Activated T-helper 1 cell treated with anti-CD3 and anti-CD28 coated beads, Interleukin-2, amount 50 U/mL, for 16 hours (primary cell): ENCODE data around the gene PTPRF.

ENCODE experiments used
- DNase-seq, 2 donors: peaks; one replicate each; pipeline ENCODE4 v3.0.0-alpha.2; 2020; ENCODE audit warnings: low read depth in 1 of 2, low spot score in 1 of 2

Gene PTPRF

DNA sequence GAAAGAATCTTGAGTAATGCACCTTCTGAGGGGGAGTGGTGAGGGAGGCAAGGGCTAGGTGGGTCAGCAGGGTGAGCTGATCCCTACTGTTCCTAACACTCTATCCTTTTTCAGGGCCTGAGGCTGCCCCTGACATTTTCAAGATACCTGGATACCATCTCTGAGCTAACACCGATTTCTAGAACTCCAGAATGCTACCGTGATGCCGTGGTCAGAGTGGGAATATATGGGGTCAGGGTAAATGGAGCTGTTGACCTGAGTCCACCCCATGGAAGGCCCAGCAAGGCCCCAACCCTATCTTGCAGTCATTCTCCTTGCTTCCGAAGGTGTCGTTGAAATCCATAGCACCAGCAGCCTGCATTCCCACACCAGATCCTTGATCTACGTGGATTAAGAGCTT lies 18.0 kb upstream of the PTPRF start:
- no peak for DNase-seq

DNA sequence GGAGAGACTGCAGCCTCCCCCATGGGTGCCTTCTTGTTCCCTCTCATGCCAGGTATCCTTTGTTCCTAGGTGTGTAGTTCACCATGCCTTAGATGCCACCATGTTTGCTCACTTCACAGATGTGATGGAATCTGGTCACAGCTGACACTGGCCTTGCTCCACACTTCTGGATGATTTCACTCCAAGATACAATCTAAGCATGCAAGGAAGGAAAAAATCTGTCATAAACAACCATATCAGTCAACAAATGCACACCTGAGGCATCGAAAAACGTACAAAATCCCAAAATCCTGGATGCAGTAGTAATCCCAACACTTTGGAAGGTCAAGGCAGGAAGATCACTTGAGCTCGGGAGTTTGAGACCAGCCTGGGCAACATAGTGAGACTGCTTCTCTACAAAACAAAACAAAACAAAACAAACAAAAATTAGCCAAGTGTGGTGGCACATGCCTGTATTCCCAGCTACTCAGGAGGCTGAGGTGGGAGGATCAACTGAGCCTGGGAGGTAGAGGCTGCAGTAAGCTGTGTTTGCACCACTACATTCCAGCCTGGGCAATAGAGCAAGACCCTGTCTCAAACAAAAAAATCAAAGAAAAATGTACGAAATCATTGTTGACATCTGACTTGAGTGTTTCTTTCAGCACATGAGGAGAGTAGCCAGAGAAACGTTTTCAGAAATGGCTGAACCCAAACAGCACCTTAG lies 17.1 kb upstream of the PTPRF start:
- no peak for DNase-seq

DNA sequence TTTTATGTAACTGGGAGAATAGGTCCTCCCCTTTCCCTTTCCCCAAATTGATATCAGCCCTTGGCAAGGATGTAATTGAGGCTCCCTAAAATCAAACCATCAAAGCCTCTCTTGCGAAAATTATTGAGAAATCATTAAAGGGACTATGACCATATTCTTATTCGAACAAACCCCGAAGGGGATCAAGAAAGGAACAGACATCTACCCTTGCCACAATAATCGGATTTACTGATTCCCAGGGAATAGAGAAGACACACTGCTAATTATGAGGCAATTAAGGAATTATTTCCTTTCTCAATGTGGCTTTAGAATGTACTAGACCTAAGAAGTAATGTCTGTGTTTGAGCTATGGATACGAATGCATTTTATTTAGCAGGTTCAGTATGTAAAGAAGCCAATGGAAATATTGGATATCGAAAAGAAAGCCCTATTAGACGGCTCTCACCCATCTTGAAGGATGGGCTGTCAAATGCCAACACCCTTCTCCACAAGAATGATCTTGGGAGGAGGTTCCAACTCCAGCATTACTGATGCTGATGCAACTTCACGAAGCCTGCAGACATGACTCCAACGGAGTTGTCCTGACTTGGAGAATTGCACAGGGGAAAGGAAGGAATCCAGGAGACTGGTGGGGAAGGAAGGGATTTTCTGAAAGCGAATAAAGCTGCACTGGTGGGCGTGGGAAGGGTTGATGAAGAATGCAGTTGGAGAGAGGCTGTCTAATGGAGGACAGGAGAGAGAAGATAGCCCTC lies 11.6 kb upstream of the PTPRF start:
- no peak for DNase-seq

DNA sequence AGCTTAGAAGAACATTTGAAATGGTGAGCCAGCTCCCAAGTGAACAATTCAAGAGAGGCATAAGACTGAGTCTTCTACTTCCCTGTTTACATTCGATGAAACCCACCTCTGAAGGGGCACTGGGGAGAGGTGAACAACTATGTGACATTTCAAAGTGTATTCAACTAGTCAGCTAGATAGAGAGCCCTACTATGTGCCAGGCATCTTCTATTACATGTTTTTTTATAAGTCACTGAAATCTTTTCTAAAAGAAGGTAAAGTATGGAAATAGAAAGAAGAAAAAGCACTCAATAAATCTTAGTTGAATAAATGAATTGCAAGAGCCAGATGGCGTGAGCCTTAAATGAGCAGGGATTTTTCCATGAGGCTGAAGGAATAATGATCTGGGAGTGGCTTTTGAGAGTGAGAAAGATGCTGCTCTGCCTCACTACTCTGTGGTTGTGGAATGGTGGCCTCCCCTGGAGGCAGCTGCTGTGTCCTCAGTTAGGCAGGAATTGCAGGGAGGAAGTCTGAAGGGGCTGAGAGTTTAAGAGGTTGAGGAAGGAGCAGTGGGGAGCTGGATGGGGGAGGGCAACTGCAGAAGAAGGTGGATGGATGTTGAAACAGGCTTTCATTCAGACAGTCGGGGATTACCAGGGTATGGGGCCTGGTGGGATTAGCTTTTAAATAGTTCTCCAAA lies 10.4 kb upstream of the PTPRF start:
- no peak for DNase-seq

DNA sequence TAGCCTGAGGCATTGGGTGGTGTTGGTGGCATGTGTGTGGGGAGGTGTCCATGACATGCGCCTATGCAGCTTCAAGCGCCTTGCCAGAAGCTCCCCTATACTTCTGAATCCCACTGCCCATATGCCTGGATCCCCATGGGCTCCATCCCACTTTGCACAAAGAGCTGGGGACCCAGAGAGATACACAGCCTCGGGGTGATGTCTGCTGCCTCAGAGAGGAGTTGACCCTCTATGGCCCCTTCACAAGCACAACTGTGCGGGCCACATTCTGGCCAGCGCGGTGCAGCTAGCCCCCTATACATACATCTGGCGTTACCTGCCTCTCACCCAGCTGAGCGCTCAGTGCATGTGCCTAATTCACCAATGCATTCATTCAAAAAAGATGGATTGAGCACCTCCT lies 9.6 kb upstream of the PTPRF start:
- DNase-seq, result no peak

DNA sequence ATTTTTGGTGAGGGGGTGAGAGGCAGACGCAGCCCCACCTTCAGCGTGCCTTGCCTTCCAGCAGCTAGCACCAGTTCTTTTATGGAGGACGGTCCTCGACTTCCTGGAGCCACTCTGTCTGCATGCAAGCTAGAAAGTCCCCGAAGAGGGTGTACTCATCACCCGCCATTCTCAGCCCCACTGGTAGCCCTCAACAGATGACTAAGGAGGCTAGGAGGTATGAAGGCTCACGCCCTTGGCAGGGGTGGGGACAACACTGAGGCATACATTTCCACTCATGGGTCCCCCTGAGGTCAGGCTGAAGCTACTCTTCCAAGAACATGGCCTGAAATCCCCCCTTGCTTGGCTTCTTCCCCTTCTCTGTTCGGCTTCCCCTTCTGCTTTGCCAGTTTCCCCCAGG lies 8.9 kb upstream of the PTPRF start:
- DNase-seq, result no peak

DNA sequence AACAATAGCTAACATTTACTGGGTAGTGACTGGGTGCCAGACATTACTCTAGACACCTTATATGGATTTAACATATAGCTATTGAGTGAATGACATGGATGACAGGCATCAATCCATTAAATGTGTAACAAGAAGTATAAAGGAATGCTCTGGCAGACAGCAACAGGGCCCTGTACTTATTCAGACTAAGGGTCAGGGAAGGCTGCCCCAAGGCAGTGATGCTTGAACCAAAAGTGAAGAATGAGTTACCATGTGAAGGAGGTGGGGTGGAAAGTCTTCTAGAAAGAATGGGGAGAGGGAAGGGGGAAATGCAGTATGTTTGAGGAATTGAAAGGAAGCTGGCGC lies 8.3 kb upstream of the PTPRF start:
- no peak for DNase-seq

DNA sequence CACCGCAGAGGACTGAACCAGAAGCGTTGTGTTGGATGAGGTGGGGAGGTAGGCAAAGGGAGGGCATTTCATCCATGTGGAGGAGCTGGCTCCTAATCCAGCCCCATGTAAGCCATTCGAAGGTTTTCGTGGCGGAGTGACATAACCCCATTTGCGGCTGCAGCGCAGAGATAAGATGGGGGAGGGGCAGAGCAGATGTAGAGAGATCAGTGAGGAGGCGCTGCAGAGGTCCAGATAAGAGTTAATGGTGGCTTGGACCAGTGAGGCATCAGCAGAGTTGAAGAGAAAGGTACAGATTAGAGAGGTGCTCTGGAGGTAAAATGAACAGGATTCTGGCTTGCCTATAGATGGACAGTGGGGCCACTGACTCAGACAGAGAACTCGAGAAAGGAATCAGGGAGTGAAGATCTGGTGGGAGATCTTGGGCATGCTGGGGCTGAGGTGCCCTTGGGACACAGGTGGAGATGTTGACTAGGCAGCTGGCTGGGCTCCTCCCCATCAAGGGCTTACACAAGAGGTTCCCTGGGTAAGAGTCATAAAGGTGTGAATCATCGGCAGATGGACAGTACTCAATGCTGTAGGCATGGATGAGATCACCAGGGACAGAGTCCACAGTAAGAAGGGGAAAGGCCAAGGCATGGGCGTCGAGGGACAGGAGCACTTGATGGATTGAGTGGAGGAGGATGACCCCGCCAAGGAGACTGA lies 7.8 kb upstream of the PTPRF start:
- DNase-seq, result no peak

DNA sequence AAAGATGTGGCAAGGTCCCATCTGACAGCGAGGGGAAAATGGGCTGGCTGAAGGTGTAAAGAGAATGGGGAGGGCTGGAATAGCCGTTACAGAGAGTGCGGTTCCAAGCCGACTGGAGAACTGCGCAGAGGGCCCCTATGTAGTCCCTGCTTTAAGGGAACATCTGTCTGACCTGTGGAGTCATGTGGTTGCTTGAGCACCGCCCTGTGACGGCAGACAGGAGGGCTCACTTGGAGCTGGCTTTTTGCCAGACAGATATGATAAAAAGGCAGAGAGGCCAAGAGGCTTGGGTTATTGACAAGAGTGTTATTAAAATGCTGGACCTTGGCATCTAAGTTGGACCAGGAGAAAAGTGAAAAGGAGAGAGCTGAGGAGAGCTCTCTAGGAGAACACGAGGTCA lies 5.9 kb upstream of the PTPRF start:
- DNase-seq, result no peak

DNA sequence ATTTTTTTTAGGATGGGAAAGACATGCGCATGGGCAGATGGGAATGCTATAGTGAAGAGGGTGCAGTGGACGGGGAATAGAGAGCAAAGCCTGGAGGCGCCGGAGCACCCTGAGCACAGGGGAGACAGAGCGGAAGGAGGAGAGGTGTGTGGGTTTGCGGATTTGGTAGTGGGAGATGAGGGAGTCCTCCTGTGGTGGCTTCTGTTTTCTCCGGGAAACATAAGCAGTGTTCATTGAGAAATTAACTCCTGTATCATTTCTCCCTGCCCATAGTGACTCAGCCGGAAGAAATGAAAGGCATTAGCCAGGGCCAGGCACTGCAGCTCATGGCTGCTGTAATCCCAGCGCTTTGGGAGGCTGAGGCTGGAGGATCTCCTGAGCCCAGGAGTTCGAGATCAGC lies 4.7 kb upstream of the PTPRF start:
- no peak for DNase-seq

DNA sequence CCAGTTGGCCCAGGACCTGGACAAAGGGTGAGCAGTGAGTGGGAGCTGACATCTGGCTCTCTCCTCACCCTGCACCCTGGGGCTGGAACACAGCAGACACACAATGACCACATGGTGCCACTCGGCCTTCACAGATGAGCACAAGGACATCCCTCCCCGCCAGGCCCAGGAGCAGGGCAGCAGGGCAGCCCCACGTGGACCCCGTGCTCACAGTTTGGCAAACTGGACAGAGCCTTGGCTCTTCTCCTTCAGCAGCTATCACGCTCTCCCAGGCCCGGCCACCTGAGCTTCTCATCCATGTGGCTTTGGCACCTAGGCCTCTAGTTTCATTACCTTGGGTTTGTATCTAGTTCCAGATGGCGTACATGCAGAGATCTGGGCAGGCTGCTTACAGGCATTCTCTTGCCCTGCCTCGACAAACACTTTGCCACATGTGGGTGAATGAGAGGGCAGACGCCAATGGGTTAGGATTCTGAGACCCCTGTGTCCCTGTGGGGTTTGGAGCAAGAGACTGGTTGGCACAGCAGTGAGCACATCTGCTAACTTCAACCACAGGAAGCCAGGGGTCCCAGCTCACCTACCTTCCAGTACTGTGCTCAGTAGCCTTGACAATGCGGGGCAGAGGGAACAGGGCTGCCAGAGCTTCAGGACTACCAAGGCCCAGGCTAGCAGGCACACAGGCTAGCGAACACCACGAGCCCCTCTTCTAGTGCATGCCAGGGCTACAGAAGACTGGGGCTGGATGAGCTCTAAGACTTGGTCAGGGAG lies 3.4 kb upstream of the PTPRF start:
- DNase-seq, result no peak

DNA sequence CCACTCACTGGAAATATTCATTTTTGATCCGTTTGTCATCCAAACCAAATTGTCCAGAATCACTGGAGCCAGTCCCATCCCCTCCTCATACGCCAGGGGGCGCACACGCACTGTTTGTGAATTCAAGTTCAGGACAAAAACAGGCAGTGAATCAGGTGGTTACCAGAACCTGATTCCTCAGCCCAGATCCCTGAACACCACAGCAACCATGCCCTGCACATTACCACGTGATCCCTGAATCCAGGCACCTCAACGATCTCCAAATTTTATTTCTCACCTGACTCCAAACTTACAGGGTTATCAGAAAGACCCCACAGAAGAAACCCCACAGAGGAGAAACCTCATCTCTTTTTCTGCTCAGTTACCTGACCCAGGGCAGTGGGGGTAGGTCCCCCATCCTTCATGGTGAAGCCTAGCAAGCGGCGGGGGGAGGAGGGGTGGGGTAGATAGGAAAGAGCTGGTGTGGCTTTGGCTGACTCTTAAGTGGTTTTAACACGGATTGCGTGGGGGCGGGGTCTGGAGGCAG lies 1.4 kb upstream of the PTPRF start:
- DNase-seq, result peak; percentile 63 to 70

DNA sequence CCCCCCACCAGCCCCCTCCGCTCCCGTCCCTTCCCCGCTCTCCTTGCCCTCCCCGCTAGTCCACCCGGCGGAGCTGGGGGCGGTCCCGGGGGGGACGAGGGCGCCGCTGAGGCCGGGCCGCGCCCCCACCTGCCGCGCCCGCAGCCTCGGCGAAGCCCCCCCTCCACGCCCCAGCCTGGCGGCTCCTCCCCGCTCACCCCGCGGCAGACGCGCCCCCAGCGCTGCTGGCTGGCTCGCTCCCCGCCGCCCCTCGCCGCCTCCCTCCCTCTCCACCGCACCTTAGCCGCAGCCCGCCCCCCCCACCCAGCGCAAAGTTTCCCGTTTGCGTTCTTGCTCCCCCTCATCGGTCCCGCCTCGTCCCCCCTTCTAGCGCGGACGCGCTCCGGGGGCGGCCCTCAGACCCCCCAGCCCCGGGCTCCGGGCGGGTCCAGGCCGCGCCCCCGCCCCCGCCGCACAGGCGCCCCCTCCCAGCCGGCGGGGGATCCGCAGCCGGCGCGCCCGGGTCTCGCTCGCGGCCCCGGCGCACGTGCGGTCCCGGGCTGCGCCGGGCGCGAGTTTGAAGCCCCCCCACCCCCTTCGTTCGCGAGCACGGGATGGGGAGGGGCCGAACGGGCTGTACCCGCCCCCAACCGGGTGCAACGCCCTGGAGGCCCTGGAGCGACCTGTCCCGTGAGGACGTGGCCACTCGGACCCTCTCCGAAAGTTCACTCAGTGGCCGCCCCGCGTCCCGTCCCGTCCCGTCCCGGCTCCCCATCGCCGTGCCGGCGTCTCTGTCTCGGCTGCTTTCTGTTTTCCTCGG lies 623 bp downstream of the PTPRF start:
- no peak for DNase-seq

DNA sequence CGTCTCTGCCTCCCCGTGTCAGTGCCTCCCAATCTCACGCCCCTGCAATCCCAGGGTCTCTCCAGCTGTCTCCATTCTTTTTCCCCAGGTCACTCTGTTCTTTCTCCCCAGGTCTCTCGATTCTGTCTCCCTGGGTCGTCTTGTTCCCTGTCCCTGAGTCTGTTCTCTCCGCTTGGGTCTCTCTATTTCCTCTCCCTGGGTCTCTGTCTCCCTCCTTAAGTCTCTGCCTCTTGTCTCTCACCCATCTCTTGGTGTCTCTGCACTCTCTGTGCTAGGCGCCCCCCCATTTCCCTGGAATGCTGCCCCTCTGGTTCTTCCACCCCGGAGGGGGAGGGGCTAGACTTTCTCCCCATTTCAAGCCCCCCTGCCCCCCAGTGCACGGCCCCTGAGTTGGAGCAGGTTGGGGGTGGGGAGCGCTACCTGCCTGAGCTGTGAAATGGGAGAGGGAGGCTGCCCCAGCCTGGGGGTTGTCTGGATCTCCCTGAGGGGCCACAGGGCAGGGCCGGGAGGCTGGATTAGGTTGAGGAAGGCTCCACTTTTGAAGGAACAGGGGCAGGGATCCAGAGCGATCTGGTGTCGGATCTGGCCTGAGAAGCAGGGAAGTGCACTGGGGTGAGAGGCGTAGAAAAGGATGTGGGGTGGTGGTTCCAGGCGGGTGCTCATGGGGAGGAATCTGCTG lies 1.4 kb downstream of the PTPRF start:
- DNase-seq, result no peak

DNA sequence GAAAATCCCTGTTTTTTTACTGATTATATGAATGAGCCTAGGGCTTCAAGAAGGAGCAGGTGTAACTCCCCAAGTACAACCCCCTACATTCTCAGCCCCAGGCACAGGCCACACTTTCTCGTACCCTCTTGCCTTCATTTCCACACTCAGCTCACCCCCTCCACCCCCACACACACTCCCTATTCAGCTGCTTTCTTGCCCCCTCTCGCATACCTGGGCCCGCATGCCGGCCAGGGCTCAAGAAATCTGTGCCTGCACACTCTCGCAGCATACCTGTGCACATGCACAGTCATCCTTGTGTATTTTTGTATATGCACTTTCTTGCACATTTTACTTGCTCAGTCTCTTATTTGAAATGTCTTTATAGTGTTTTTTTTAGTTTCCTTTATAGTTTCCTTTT lies 2.0 kb downstream of the PTPRF start:
- DNase-seq, result no peak

DNA sequence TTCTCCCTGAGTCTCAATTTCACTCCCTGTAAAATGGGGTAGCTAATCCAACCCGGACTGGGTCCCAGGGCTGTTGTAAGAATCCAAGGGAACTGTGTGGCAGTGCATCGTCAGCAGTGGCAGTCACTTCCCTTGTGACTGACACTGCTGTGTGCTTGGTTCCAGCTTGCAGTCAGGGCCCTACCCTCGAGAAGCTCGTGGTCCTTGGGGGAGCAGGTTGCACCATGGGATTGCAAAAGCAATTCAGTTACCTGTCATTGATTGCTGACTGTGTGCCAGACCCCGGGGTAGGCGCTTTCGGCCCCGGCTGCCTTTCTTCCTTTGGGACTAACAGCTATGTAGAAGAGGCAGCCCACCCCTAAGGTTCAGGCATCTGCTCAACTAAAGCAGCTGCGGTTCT lies 2.9 kb downstream of the PTPRF start:
- no peak for DNase-seq

DNA sequence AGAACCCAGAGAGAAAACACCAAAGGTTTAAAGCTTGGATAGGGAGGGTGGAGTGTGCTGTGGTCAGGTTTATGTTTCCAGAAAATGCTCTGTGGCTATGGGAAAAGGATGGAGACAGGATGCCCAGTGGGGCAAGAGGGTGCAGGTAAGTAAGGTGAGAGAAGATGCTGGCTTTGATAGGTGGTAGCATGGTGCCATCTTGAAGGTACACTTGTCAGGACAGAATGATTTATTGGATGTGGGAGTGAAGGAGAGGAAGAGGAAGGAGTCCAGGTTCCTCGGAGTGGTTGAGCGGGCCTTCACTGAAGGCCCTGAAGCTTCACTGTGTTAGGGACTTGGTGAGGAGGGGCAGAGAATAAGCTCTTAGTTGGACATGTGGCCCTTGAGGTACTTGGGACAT lies 3.6 kb downstream of the PTPRF start:
- no peak for DNase-seq

DNA sequence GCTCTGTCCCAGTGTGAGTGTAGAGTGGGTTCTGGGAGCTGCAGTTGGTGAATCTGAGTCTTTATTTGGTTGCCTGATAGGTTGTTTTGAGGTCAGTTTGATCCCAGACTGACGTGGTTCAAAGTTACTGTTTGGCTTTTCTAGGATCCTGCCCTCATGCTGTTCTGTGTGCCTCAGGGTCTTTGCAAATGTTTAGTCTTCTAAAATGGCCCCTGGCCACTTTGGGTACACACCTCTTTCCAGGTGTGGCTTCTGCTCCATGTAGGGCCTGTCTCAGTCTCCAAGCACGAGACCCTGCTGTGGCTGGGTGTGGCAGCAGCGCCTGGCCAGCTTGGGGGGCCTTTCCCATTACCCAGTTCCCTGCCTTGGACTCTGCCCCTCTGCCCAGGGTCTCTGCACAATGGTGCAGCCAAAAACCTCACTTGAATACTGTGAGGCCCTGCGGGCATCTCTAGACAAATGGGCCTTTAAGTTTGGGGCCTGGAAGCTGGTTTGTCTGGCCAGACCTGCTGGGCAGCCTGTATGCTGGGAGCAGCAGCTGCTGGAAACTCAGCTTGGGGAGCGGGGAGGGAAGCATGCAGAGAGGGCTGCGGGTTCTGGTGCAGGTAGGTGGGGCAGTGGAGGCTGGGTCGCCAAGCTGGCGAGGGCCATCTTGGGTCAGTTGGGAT lies 5.6 kb downstream of the PTPRF start:
- no peak for DNase-seq

DNA sequence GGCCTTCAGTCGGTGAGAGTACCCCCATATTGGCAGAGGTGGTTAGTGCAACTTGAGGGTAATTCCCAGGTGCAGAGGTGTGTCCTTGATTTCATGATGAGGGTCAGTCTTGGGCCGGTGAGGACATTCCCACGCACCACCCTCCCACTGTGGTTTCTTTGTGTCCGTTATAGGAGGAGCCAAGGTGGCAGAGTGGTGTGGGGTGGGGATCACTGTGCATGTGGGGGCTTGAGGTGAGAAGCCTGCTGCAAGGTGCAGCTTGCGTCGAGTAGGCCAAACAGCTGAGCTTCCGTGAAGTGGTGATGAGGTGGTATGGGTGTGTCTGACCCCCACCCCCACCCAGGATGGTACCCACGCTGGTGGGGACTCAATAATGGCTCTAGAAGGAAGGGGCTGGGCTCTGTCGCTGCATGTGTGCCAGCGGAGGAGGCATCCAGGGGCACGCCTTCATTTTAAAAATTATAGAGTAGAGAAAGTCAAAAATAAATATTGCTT lies 6.2 kb downstream of the PTPRF start:
- DNase-seq, result no peak
